Natural killer cell (primary cell): ENCODE data around the gene L3MBTL3. TPM values are rescaled to one million over a fixed set of nuclear protein-coding genes. Genes with fewer than 3 reads are reported as not detected.
A peak's percentile ranks its signal among the peaks of the same experiment; 100 is the strongest.

ENCODE experiments used
- ATAC-seq, 3 donors: fragments of 150-1000 bp in 2 of 3; fragments of 200-7000 bp in 1 of 3; cut with Tn5 transposase; 1 replicate in 1 of 3; 2 replicates in 2 of 3; pipeline ENCODE4 v1.10.0; 2021; ENCODE audit warnings: mild to moderate bottlenecking in 2 of 3, moderate library complexity in 2 of 3
- DNase-seq, 2 donors: peaks; one replicate each; pipeline versions ENCODE4 v3.0.0 to v3.0.0-alpha.2; 2013 to 2021; ENCODE audit warnings: mixed read lengths in 1 of 2
- H3K27ac ChIP-seq: one replicate; pipeline ENCODE4 v1.5.1; 2013; ENCODE audit warnings: mild to moderate bottlenecking, low read length
- H3K27me3 ChIP-seq: one replicate; pipeline ENCODE4 v1.6.1; 2013; ENCODE audit warnings: low read length; ENCODE audit not compliant: control insufficient read depth, insufficient read depth
- H3K36me3 ChIP-seq: one replicate; pipeline ENCODE4 v1.6.1; 2013; ENCODE audit warnings: low read length; ENCODE audit not compliant: control insufficient read depth, insufficient read depth
- H3K4me1 ChIP-seq: one replicate; pipeline ENCODE4 v1.6.1; 2013; ENCODE audit warnings: low read length; ENCODE audit not compliant: control insufficient read depth, insufficient read depth
- H3K4me3 ChIP-seq: one replicate; pipeline ENCODE4 v1.5.1; 2013; ENCODE audit warnings: low read length
- H3K9me3 ChIP-seq: one replicate; pipeline ENCODE4 v1.6.1; 2013; ENCODE audit warnings: low read length; ENCODE audit not compliant: control insufficient read depth, insufficient read depth
- H3K27ac Mint-ChIP-seq, 2 donors: one replicate each; pipeline ENCODE4 v1.8.0; 2022; ENCODE audit warnings: mild to moderate bottlenecking in 2 of 2, mixed read lengths in 2 of 2, moderate library complexity in 1 of 2
- H3K27me3 Mint-ChIP-seq, 2 donors: one replicate each; pipeline ENCODE4 v1.8.0; 2022; ENCODE audit warnings: low read depth in 2 of 2, mixed read lengths in 2 of 2
- H3K36me3 Mint-ChIP-seq: one replicate; pipeline ENCODE4 v1.8.0; 2022; ENCODE audit warnings: mixed read lengths
- H3K4me1 Mint-ChIP-seq, 2 donors: one replicate each; pipeline ENCODE4 v1.8.0; 2022; ENCODE audit warnings: mixed read lengths in 2 of 2
- H3K4me3 Mint-ChIP-seq: one replicate; pipeline ENCODE4 v1.8.0; 2022; ENCODE audit warnings: mild to moderate bottlenecking, moderate library complexity, mixed read lengths
- H3K9me3 Mint-ChIP-seq, 2 donors: one replicate each; pipeline ENCODE4 v1.8.0; 2022; ENCODE audit warnings: mixed read lengths in 2 of 2
- WGBS: methylation state at CpG from one replicate; pipeline ENCODE4 v1.1.7; 2013; ENCODE audit warnings: missing lambda C conversion rate; ENCODE audit not compliant: insufficient coverage; 5-methylcytosine and 5-hydroxymethylcytosine counted together
- intact Hi-C: fragments of 100-400 bp; cut with micrococcal nuclease; formaldehyde crosslinking; loops from one replicate; pipeline ENCODE4 v1.14.2; 2022
- total RNA-seq, 4 donors: library from RNA; stranded (reverse); fragments of 120-200 nt in 1 of 4; gene quantifications; one replicate each; pipeline versions ENCODE4 v1.2.3 to v1.2.4, GENCODE V29; 2013 to 2022
- TF ChIP-seq, protein P1 (sequence below): fragments of 200-600 bp; IDR thresholded peaks from one replicate; pipeline ENCODE4 v1.8.0; 2022; ENCODE audit warnings: antibody characterized with exemption

Gene L3MBTL3
- total RNA-seq, 3 donors from 2014 or later (not counting 1 experiment from before 2014, with no cell fraction given): 24.1 to 42.4 (median 27.5) TPM

DNA sequence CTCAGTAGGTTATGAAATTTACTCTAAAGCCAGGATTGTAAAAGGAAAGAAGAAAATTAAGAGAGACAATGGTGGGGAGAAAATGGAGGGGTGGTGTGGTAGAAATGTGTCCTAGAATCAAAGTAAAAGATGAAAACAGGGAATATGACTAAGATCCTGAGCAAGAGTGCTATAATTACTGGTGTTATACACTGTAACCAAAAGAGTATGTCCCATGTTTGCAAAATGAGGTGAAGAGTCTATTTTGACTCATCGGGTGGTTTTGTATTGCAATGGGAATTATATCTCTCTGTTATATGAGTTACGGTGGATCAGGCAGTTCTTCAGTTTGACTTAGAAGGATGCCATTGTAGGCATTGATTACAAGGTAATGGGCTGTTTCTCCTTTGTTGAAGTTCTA lies 8.5 kb downstream of the L3MBTL3 start:
- DNase-seq: no peak
- no peaks in the 10 kb centered on the region for H3K36me3 Mint-ChIP-seq
- H3K27me3 Mint-ChIP-seq: no peaks in the 10 kb centered on the region
- no peaks in the 10 kb centered on the region for H3K9me3 Mint-ChIP-seq
- intact Hi-C loops: no loop called here
- H3K4me3 Mint-ChIP-seq: no peak overlapping the region
- Histone ChIP-seq H3K4me1 (no peaks in the 10 kb centered on the region), H3K4me3 (no peak overlapping the region), H3K36me3 (peaks cover 7% of the 10 kb centered on the region), H3K27me3 (no peaks in the 10 kb centered on the region), H3K9me3 (no peaks in the 10 kb centered on the region), H3K27ac (no peak overlapping the region)
- peaks cover 25 to 28% of the 10 kb centered on the region in 2 donors for H3K4me1 Mint-ChIP-seq
- TF ChIP-seq, protein P1, sequence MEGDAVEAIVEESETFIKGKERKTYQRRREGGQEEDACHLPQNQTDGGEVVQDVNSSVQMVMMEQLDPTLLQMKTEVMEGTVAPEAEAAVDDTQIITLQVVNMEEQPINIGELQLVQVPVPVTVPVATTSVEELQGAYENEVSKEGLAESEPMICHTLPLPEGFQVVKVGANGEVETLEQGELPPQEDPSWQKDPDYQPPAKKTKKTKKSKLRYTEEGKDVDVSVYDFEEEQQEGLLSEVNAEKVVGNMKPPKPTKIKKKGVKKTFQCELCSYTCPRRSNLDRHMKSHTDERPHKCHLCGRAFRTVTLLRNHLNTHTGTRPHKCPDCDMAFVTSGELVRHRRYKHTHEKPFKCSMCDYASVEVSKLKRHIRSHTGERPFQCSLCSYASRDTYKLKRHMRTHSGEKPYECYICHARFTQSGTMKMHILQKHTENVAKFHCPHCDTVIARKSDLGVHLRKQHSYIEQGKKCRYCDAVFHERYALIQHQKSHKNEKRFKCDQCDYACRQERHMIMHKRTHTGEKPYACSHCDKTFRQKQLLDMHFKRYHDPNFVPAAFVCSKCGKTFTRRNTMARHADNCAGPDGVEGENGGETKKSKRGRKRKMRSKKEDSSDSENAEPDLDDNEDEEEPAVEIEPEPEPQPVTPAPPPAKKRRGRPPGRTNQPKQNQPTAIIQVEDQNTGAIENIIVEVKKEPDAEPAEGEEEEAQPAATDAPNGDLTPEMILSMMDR: no peak
- ATAC-seq: no peak
- WGBS: 72% methylated on average over 2 of the region's 2 CpGs
- peak overlapping the region; percentile 2 to 59 for H3K27ac Mint-ChIP-seq

DNA sequence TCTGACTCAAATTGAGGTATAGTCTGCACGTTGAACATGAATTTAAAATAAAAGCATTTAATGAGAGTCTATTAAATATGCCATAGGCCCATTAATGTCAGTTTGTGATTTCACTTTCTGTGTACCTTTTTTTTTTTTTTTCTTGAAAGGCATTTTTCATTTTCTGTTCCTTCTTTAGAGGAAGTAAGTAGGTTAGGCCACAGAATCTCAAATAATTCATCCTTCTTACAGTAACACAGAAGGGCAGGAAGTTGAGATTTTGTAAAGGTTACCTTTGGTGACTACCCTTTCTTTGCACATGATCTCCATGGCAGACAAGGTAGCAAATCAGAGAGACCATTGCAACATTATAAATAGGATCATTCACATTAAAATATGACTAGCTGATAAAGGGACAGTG lies 9.6 kb downstream of the L3MBTL3 start:
- Mint-ChIP-seq H3K36me3 (no peaks in the 10 kb centered on the region), H3K9me3 (no peaks in the 10 kb centered on the region), H3K4me1 (peaks cover 25 to 28% of the 10 kb centered on the region in 2 donors), H3K4me3 (peak overlapping the region; percentile 9), H3K27ac (peak overlapping the region; percentile 59 to 70), H3K27me3 (no peaks in the 10 kb centered on the region)
- peak; percentile 29 to 57 (median 40) for ATAC-seq
- DNase-seq: peak in 1 of 2 donors; percentile 58
- Histone ChIP-seq H3K4me3 (no peak overlapping the region), H3K27ac (peak overlapping the region; percentile 34), H3K27me3 (no peaks in the 10 kb centered on the region), H3K36me3 (peaks cover 11% of the 10 kb centered on the region), H3K4me1 (no peaks in the 10 kb centered on the region), H3K9me3 (no peaks in the 10 kb centered on the region)
- WGBS: 14% methylated on average over 1 of the region's 1 CpG
- TF ChIP-seq, protein P1: no peak
- intact Hi-C loops: no loop called here

DNA sequence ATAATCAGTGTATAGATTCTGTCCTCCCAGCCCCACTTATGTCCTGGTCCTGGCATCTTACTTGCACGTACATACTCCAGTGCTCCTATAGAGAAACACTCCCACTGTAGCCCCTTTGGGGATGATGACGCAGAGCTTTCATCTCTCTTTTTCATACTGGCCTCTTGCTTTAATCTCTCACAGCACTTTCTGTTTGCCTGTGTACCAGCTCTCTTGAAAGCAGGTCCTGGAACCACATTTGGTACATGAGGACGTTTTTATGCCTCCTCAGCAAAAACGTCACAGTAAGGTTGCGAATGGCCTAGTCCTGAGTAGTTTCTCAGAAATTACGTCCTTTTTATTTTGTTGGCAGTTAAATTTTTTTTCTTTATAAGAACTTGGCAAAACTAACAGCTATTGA lies 10.8 kb downstream of the L3MBTL3 start:
- Histone ChIP-seq H3K27me3 (no peaks in the 10 kb centered on the region), H3K36me3 (peaks cover 11% of the 10 kb centered on the region), H3K9me3 (no peaks in the 10 kb centered on the region), H3K27ac (no peak overlapping the region), H3K4me3 (no peak overlapping the region), H3K4me1 (no peaks in the 10 kb centered on the region)
- intact Hi-C loops: no loop called here
- Mint-ChIP-seq H3K36me3 (no peaks in the 10 kb centered on the region), H3K4me1 (peaks cover 29 to 31% of the 10 kb centered on the region in 2 donors), H3K9me3 (no peaks in the 10 kb centered on the region), H3K27ac (peak overlapping the region in 1 of 2 donors; percentile 59), H3K27me3 (no peaks in the 10 kb centered on the region), H3K4me3 (no peak overlapping the region)
- peak in 1 of 2 donors; percentile 60 for DNase-seq
- no peak for ATAC-seq
- 91% methylated on average over 6 of the region's 6 CpGs for WGBS
- TF ChIP-seq, protein P1: no peak

DNA sequence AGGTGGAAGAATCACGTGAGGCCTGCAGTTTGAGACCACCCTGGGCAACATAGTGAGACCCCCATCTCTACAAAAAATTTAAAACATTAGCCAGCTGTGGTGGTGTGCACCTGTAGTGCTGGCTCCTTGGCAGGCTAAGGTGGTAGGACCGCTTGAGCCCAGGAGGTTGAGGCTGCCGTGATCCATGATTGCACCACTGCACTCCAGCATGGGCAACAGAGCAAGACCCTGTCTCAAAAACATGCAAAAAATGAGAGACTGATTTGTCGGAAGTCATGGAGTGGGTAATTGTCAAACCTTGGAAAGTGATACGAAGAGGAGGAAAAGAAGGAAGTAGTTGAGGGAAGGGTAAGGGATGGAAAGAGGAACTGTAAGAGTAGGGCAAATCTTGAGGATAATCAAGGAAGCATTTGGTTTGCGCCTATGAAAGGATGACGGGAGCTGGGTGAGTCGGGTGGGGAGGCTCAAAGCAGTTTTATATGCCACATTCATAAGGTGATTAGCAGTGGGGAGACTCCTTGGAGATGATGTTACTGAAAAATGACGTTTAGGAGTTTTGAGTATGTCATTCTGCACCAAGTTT lies 14.5 kb downstream of the L3MBTL3 start:
- no peaks in the 10 kb centered on the region for H3K9me3 Mint-ChIP-seq
- 91% methylated on average over 9 of the region's 9 CpGs for WGBS
- H3K27ac Mint-ChIP-seq: no peak overlapping the region
- no peak overlapping the region for H3K4me3 ChIP-seq
- TF ChIP-seq, protein P1: no peak
- no peaks in the 10 kb centered on the region for H3K27me3 ChIP-seq
- peaks cover 29 to 31% of the 10 kb centered on the region in 2 donors for H3K4me1 Mint-ChIP-seq
- H3K9me3 ChIP-seq: no peaks in the 10 kb centered on the region
- H3K4me1 ChIP-seq: peaks cover 3% of the 10 kb centered on the region
- H3K36me3 Mint-ChIP-seq: no peaks in the 10 kb centered on the region
- no peaks in the 10 kb centered on the region for H3K27me3 Mint-ChIP-seq
- H3K4me3 Mint-ChIP-seq: no peak overlapping the region
- DNase-seq (no peak), ATAC-seq (no peak)
- peaks cover 9% of the 10 kb centered on the region for H3K36me3 ChIP-seq
- intact Hi-C loops: loop anchor here (10.0 kb wide), 1 partner anchor 812 kb away; no protein-coding TSS in a partner anchor
- H3K27ac ChIP-seq: no peak overlapping the region
